GM12892 (cell line): ENCODE results near the gene HLA-G. TPM values are rescaled to one million over a fixed set of nuclear protein-coding genes. Genes with fewer than 3 reads are reported as not detected.
"Not testable (repeated sequence)": the region's sequence is repeated elsewhere in the genome, so short reads cannot be mapped to it uniquely, and the experiment has no call there.

Experiments used
- DNase-seq: peaks from one replicate; pipeline ENCODE4 v3.0.0; 2011; ENCODE audit not compliant: insufficient read length
- FAIRE-seq: peaks from 2 replicates; lab custom pipeline; 2011; peaks lifted over from hg19 to GRCh38; lab: Jason Lieb, UNC
- POLR2A ChIP-seq: IDR thresholded peaks from 2 replicates; pipeline ENCODE4 v1.6.1; 2011; ENCODE audit warnings: low read depth, low read length, control low read depth
- POLR2AphosphoS5 ChIP-seq: IDR thresholded peaks from 2 replicates; pipeline ENCODE4 v1.6.1; 2011; ENCODE audit warnings: low read depth, low read length, control low read depth
- TAF1 ChIP-seq: IDR thresholded peaks from 2 replicates; pipeline ENCODE4 v1.6.1; 2011; ENCODE audit warnings: low read depth, mild to moderate bottlenecking, control low read depth, low read length, borderline replicate concordance
- polyA plus RNA-seq: library from polyadenylated mRNA; unstranded; fragments of >200 nt; gene quantifications from one replicate; pipeline ENCODE4 v1.2.1, GENCODE V29; 2012; ENCODE audit warnings: missing spikeins, inconsistent platforms; ENCODE audit not compliant: missing spikeins

HLA-G gene
- polyA plus RNA-seq, result 1.00 TPM

- no peak for FAIRE-seq
- DNase-seq, result no peak
- no peak for TF ChIP-seq POLR2A
- TF ChIP-seq POLR2AphosphoS5, result no peak
- TF ChIP-seq TAF1, result no peak
Observed at GRCh38 chr6:29827579-29828470, at the start of gene HLA-G. HLA-G (plus strand) TSS chr6:29827825; CDS start chr6:29827845, 20 bp downstream.

GRCh38 chr6:29780019-29780698 lies 47.5 kb upstream of the HLA-G start:
- DNase-seq, FAIRE-seq: not testable (repeated sequence)

GRCh38 chr6:29789176-29789575 lies 38.4 kb upstream of the HLA-G start:
- FAIRE-seq, result no peak
- no peak for DNase-seq
- TF ChIP-seq TAF1 (no peak), POLR2AphosphoS5 (no peak), POLR2A (no peak)

GRCh38 chr6:29790626-29791025 lies 37.0 kb upstream of the HLA-G start:
- FAIRE-seq (no peak), DNase-seq (no peak)

GRCh38 chr6:29791162-29791561 lies 36.5 kb upstream of the HLA-G start:
- TF ChIP-seq POLR2A (no peak), TAF1 (no peak), POLR2AphosphoS5 (no peak)
- FAIRE-seq (no peak), DNase-seq (no peak)

More at GRCh38 chr6:29790626-29791025, 37.0 kb upstream of the HLA-G start:
- no peak for TF ChIP-seq POLR2AphosphoS5
- no peak for TF ChIP-seq POLR2A
- no peak for TF ChIP-seq TAF1

GRCh38 chr6:29791786-29792122 lies 35.9 kb upstream of the HLA-G start:
- DNase-seq, result no peak
- no peak for FAIRE-seq
- TF ChIP-seq TAF1, result no peak
- no peak for TF ChIP-seq POLR2A
- TF ChIP-seq POLR2AphosphoS5, result no peak

- DNase-seq, result peak; percentile 52
- peak; percentile 46 for FAIRE-seq
- TF ChIP-seq POLR2A (no peak), POLR2AphosphoS5 (no peak), TAF1 (no peak)
Observed at GRCh38 chr6:29792123-29793035, 35.2 kb upstream of the HLA-G start.

GRCh38 chr6:29793036-29793356 lies 34.6 kb upstream of the HLA-G start:
- no peak for FAIRE-seq
- TF ChIP-seq TAF1 (no peak), POLR2A (no peak)
- DNase-seq, result no peak

GRCh38 chr6:29793796-29794195 lies 33.8 kb upstream of the HLA-G start:
- FAIRE-seq, result no peak
- TF ChIP-seq POLR2A, result no peak
- no peak for TF ChIP-seq POLR2AphosphoS5
- no peak for TF ChIP-seq TAF1

GRCh38 chr6:29796026-29796425 lies 31.6 kb upstream of the HLA-G start:
- TF ChIP-seq POLR2AphosphoS5 (no peak), POLR2A (no peak)
- no peak for DNase-seq
- FAIRE-seq, result no peak

More at GRCh38 chr6:29793796-29794195, 33.8 kb upstream of the HLA-G start:
- no peak for DNase-seq

- FAIRE-seq (no peak), DNase-seq (no peak)
- TF ChIP-seq POLR2AphosphoS5 (no peak), POLR2A (no peak), TAF1 (no peak)
Observed at GRCh38 chr6:29797135-29797534, 30.5 kb upstream of the HLA-G start.
